Activated naive CD4-positive, alpha-beta T cell treated with anti-CD3 and anti-CD28 coated beads, Interleukin-2, amount 50 U/mL, for 16 hours (primary cell): ENCODE results near the gene GRID2.

Experiments
- DNase-seq: peaks from one replicate; pipeline ENCODE4 v3.0.0-alpha.2; 2020

GRID2 gene

GRCh38 chr4:93444860-93445259 lies 1141.1 kb downstream of the GRID2 start:
- DNase-seq, result no peak

DNA sequence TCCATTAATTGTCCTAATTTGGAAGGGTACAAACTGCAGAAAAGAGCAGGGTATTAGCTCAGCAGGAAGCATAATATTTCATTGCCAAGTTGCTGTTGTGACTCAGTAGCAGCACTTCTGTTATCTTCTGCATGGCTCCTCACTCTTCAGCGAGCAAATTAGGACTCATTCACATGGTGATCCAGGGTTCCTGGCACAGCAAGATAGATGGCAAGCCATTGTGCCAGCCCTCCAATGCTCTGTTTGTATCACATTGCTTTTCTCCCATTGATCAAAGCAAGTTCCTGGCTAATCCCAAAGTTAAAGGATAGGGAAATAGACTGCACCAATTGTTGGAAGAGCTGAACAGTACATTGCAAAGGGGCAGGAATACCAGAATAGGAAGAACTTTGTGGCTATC lies 1142.3 kb downstream of the GRID2 start:
- DNase-seq, result no peak

DNA sequence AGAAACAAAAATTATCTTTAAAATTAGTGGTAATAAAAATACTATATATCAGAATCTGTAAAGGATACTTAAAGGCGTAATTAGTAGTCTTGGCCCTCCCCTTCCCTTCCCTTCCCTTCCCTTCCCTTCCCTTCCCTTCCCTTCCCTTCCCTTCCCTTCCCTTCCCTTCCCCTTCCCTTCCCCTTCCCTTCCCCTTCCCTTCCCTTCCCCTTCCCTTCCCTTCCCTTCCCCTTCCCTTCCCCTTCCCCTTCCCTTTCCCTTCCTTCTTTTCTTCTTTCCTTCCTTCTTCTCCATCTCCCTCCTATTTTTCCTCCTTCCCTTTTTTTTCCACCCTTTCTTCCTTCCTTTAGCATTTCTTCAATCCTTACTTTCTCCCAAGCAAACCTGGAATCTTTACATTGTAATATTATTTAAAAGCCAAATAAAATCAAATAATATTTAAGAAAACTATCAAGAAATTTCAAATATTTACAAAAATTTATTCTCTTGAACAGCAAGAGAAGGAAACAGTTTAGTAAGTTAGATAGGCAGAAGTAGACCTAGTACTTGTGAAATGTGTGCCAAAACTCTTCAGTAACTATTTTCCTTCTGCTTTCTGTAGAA lies 1145.0 kb downstream of the GRID2 start:
- no peak for DNase-seq

DNA sequence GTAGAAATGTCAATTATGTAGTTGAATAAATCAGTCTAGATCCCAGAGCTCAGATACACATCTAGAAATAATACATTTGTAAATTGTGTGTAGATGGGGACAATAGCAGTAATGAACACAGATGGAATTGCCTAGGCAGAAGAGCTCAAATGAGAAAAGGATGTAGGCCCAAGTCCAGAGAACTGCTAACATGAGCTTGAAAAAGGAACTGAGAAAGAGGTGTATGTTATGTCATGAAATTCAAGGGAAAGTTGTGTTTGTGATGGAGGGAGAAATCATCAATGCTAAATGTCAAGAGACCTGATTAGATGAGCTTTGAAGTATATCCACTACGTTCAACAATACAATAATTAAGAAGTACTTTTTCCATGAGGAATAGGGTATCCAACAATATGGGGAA lies 1148.2 kb downstream of the GRID2 start:
- no peak for DNase-seq

DNA sequence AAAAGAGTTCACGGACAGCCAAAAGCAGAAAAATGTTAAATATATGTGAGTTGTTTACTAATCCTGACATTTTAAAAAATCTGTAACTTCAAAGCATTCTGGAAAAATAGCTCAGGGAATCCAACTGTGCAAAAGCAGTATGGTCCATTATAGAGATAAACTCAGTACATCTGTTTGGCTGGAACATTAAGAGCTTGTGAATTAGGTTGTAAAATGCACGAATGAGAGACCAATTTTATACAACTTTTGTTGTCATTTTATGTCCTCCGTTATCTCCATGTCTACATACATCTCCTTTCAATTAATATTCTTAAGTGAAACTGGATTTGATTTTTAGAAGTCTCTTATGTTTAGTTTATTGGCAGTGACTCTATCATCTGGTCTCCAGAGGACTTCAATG lies 1157.8 kb downstream of the GRID2 start:
- DNase-seq, result no peak

DNA sequence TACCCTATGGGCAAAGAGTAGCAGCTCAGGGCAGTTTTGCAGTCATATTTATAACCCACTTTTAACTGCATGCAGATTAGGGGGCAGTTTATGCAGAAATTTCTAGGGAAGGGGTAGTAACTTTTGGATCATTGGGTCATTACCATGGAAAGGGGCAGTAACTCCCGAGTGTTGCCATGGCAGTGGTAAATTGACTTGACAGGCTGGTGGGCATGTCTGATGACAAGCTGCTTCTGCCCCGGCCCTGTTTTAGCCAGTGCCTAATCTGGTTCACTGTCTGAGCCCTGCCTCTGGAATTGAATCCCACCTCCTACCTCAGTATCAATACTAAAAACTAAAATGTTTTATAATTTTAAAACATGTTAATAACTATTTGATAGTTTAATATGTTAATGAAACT lies 1162.7 kb downstream of the GRID2 start:
- no peak for DNase-seq

DNA sequence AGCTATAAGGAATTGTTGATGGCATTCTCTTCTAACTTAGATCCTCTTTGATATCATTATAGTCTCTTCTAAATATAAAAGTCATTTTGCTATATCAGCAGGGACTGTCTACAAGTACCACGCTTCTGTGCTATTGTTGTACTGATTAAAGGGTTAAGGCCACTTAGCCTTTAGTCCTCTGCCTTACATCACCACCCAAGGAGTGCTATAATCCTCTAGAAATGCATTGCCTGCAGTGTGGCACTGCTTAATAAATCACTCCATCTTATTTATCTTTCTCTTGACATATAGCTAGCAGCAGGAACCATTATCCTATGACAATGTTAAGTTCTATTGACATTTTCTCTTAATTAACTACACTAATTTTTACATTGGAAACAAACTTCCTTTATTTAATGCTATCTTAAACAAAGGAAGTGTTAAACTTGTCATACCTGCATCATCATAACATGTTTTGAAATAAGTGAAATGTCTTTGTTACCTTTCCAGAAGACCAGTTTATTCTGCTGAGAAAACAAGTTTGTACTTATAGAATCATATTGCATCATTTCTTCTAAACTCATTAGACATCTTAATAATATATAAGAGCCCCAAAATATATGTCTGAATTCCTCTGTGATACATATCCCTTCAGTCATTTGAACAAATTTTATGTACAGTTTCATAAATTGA lies 1163.9 kb downstream of the GRID2 start:
- no peak for DNase-seq

- no peak for DNase-seq
Observed at GRCh38 chr4:93469560-93469959, 1165.8 kb downstream of the GRID2 start.

GRCh38 chr4:93475730-93476129 lies 1172.0 kb downstream of the GRID2 start:
- no peak for DNase-seq

DNA sequence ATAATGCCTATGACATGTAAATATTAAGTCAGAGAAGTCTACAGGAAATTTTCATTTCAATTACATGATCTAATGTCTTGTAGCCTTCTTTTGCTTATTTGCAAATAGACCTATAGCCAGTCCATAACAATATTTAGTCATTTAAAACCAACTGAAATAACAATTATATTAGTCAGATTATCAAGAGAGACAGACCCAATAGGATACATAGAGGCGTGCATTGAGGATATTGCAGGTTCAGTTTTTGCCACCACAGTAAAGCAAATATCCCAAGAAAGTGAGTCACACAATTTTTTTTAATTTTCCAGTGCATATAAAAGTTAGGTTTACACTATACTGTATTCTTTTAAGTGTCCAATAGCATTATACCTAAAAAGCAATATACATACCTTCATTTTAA lies 1175.0 kb downstream of the GRID2 start:
- no peak for DNase-seq

GRCh38 chr4:93480452-93480851 lies 1176.7 kb downstream of the GRID2 start:
- DNase-seq, result no peak

- DNase-seq, result no peak
Observed at GRCh38 chr4:93495346-93495745, 1191.6 kb downstream of the GRID2 start.

DNA sequence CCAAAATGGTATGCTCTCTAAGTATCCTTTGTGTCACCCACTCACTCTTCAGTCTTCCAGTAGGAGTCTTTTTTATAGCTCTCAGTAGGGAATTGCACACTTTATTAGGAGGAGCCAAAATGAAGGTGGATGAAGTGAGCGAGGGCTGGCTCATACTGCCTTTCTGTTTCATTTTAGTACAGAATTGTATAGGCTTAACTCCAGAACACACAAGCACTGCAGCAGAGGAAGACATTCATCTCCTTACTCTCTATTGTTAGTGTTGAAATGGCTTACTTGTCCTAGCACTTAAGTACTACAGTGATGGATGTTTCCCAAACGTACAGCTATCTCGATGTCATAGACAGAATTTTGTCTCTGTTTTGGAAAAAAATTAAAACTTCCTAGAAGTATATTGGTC lies 1197.5 kb downstream of the GRID2 start:
- no peak for DNase-seq

GRCh38 chr4:93501946-93502345 lies 1198.2 kb downstream of the GRID2 start:
- no peak for DNase-seq

- no peak for DNase-seq
Observed at GRCh38 chr4:93502991-93503390, 1199.2 kb downstream of the GRID2 start.

- DNase-seq, result no peak
Observed at GRCh38 chr4:93513851-93514250, 1210.1 kb downstream of the GRID2 start.

DNA sequence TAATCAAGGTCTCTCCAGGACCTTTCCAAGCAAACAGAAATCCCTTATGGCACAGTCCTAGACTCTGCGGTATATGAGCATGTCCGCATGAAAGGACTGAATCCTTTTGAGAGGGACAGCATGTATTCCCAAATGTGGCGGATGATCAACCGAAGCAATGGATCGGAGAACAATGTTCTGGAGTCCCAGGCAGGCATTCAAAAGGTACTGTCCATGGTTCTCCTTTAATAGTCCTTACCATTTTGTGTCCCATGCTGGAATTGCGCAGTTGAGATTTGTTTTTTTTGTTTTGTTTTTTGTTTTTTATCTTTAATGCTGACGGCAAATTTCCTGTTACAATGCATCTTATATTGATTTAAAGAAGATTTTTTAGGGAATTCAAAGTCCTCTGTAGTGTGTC lies 1211.4 kb downstream of the GRID2 start:
- no peak for DNase-seq

- DNase-seq, result no peak
Observed at GRCh38 chr4:93529692-93530372, 1226.1 kb downstream of the GRID2 start.

- no peak for DNase-seq
Observed at GRCh38 chr4:93532234-93532633, 1228.5 kb downstream of the GRID2 start.

DNA sequence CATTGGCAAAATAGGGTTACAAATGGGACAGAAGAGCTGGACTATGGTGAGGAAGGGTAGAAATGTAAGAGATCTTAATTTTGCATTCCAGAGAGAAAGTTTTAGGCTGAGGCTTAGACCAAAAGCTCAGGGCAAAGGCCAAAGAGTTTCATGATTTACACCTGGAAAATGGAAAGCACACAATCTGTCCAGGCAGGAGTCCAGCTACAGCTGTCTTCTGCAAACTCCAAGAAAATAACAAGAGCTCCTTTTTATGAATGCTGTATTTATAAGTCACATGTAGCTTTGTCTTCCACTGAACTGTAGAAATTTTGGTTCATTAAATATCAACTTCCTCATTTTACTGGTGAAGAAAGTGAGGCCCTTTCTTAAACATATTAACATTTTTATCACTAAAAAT lies 1236.8 kb downstream of the GRID2 start:
- DNase-seq, result no peak

GRCh38 chr4:93561842-93562241 lies 1258.1 kb downstream of the GRID2 start:
- no peak for DNase-seq

GRCh38 chr4:93568758-93569157 lies 1265.0 kb downstream of the GRID2 start:
- DNase-seq, result no peak

GRCh38 chr4:93573285-93573684 lies 1269.5 kb downstream of the GRID2 start:
- DNase-seq, result no peak

DNA sequence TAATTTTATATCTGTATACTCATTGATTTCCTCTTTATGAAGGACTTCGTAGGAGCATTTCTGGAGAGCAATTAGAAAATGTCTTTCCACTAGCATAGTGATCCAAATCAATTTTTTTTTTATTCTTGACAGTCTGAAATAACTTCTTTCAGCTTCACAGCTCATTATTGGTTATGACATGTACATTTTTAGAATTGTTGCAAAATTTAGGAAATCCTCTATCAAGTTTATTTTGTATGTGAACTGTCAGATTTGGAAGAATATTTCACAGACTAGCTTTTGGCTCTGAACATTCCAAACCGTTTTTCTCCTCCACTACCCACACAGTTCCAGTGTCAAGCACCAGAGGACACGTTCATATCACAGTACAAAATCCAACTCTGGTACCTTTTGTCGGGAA lies 1275.2 kb downstream of the GRID2 start:
- no peak for DNase-seq

DNA sequence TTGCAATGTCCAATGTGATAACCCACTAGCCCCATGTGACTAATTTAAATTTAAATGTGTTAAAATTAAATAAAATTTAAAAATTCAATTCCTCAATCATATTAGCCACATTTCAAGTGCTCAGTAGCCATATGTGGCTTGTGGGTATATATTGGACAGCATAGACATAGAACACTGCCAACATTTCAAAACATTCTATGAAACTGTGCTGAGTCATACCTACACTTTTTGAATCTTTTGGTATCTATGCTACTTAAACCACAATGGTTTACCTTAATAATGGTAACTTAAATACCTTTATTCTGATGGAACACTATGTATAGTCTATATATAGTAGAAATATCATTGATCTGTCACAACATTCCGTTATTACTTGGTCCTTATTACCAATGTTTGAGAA lies 1301.4 kb downstream of the GRID2 start:
- no peak for DNase-seq
